Measurements from ENCODE around the gene DSC3. TPM values are rescaled to one million over a fixed set of nuclear protein-coding genes. Genes with fewer than 3 reads are reported as not detected.
A peak's percentile ranks its signal among the peaks of the same experiment; 100 is the strongest.

The DSC3 gene
- total RNA-seq, 1 donor: under 0.01 TPM

DNA sequence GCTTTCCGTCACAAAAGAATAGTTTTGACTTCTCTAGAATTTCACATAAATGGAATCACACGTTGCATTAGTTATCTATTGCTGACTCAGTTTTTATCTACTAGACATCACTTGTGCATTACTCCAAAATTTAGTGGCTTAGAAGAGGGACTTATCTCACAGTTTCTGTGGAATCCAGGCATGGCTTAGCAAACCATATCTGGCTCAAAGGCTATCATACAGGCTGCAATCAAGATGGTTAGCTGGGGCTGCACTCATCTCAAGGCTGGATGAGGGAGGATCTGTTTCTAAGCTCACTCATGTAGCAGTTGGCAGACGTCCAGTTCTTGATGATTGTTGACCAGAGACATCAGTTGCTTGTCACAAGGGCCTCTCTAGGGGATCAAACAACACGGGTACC lies 6.6 kb upstream of the DSC3 start:
- H3K4me3 ChIP-seq (ENCODE audit: insufficient read depth, low read length): no peak overlapping the region
- H2AFZ ChIP-seq (ENCODE audit: low read length): no peak overlapping the region
- no peak overlapping the region for H3K27ac ChIP-seq (ENCODE audit: low read depth, low read length)
- H4K20me1 ChIP-seq (ENCODE audit: insufficient read depth, low read length): no peaks in the 10 kb centered on the region
- no peaks in the 10 kb centered on the region for H3K9me3 ChIP-seq (ENCODE audit: low read depth, low read length)
- no peaks in the 10 kb centered on the region for H3K79me2 ChIP-seq (ENCODE audit: insufficient read depth, low read length)
- DNase-seq (ENCODE audit: insufficient read length, low spot score, missing footprints): no peak
- no peaks in the 10 kb centered on the region for H3K36me3 ChIP-seq (ENCODE audit: insufficient read depth, low read length)
- TF ChIP-seq, protein P1, sequence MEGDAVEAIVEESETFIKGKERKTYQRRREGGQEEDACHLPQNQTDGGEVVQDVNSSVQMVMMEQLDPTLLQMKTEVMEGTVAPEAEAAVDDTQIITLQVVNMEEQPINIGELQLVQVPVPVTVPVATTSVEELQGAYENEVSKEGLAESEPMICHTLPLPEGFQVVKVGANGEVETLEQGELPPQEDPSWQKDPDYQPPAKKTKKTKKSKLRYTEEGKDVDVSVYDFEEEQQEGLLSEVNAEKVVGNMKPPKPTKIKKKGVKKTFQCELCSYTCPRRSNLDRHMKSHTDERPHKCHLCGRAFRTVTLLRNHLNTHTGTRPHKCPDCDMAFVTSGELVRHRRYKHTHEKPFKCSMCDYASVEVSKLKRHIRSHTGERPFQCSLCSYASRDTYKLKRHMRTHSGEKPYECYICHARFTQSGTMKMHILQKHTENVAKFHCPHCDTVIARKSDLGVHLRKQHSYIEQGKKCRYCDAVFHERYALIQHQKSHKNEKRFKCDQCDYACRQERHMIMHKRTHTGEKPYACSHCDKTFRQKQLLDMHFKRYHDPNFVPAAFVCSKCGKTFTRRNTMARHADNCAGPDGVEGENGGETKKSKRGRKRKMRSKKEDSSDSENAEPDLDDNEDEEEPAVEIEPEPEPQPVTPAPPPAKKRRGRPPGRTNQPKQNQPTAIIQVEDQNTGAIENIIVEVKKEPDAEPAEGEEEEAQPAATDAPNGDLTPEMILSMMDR (IDR thresholded peaks at IDR 0.05; ENCODE audit: extremely low read depth, low read depth, low read length): no peak
- no peaks in the 10 kb centered on the region for H3K27me3 ChIP-seq (ENCODE audit: insufficient read depth, low read length)
- H3K4me1 ChIP-seq (ENCODE audit: insufficient read depth, low read length): no peaks in the 10 kb centered on the region
- H3K4me2 ChIP-seq (ENCODE audit: insufficient read depth, low read length): no peak overlapping the region

DNA sequence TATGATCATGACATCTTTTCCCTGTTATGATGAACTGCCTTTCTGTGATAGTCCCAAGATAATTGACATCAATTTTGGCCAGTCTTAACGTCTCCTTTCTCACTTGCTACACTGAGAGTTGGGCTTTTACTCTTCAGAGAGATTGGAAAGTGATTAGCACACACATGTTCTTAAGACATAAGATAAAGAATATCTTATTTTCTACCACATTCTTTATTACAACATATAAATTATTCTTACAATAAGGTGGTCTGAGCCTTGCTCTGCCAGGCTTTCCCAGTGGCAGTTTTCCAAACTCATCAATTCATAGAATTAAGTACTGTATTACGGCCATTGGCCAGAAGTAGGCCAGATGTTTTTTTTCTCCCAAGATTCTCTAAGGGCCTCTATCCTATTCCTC lies 5.7 kb upstream of the DSC3 start:
- DNase-seq (ENCODE audit: insufficient read length, low spot score, missing footprints): no peak
- Histone ChIP-seq H3K27ac (ENCODE audit: low read depth, low read length) (no peak overlapping the region), H3K79me2 (ENCODE audit: insufficient read depth, low read length) (no peaks in the 10 kb centered on the region), H3K4me2 (ENCODE audit: insufficient read depth, low read length) (no peak overlapping the region), H3K27me3 (ENCODE audit: insufficient read depth, low read length) (peaks cover 3% of the 10 kb centered on the region), H2AFZ (ENCODE audit: low read length) (no peak overlapping the region), H3K36me3 (ENCODE audit: insufficient read depth, low read length) (no peaks in the 10 kb centered on the region), H3K4me1 (ENCODE audit: insufficient read depth, low read length) (no peaks in the 10 kb centered on the region), H3K4me3 (ENCODE audit: insufficient read depth, low read length) (no peak overlapping the region), H3K9me3 (ENCODE audit: low read depth, low read length) (no peaks in the 10 kb centered on the region), H4K20me1 (ENCODE audit: insufficient read depth, low read length) (no peaks in the 10 kb centered on the region)
- TF ChIP-seq, protein P1 (IDR thresholded peaks at IDR 0.05; ENCODE audit: extremely low read depth, low read depth, low read length): no peak

DNA sequence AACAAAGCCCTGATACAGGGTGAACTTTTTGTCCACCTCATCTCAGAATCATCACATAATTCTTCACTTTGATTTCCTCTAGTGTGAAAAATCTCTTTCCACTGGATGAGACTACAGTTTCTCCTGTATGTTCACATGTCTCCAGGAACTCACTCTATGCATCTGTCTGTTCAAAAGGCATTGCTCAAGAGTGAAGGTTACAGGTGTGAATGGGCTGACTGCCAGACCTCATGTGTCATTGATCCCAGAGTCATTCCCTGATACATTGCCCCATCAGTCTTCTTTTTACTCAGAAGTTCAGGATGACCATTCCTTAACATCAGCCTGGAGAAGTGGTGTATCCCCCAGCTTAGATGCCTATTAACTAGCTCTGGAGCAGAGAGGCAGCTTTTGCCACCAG lies 4.4 kb upstream of the DSC3 start:
- DNase-seq (ENCODE audit: insufficient read length, low spot score, missing footprints): peak; percentile 36
- peaks cover 11% of the 10 kb centered on the region for H3K27me3 ChIP-seq (ENCODE audit: insufficient read depth, low read length)

DNA sequence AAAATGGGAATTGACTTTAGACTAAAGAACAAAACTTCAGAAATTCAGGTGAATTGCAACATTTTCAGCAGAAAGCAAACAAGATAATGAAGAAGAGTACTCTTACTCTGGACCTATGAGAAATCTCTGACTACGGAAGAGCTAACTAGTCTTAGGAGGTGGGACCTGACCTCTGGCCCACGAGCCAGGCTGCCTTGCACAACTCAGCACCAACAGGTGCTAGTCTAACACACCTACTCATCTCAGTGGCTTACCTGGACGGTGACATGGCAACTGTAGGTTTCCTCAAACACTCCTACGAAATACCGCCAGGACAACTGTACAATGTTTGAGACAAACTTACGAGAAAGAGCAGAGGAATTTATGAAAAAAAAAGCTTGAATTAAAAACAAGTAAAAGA lies 3.1 kb upstream of the DSC3 start:
- Histone ChIP-seq H3K27me3 (ENCODE audit: insufficient read depth, low read length) (peaks cover 25% of the 10 kb centered on the region), H3K4me3 (ENCODE audit: insufficient read depth, low read length) (no peak overlapping the region)

More for the DNA sequence above, 4.4 kb upstream of the DSC3 start:
- no peaks in the 10 kb centered on the region for H4K20me1 ChIP-seq (ENCODE audit: insufficient read depth, low read length)
- no peaks in the 10 kb centered on the region for H3K36me3 ChIP-seq (ENCODE audit: insufficient read depth, low read length)
- no peaks in the 10 kb centered on the region for H3K9me3 ChIP-seq (ENCODE audit: low read depth, low read length)
- no peak overlapping the region for H3K27ac ChIP-seq (ENCODE audit: low read depth, low read length)
- H2AFZ ChIP-seq (ENCODE audit: low read length): no peak overlapping the region
- H3K4me3 ChIP-seq (ENCODE audit: insufficient read depth, low read length): no peak overlapping the region
- TF ChIP-seq, protein P1 (IDR thresholded peaks at IDR 0.05; ENCODE audit: extremely low read depth, low read depth, low read length): no peak
- no peaks in the 10 kb centered on the region for H3K79me2 ChIP-seq (ENCODE audit: insufficient read depth, low read length)
- H3K4me2 ChIP-seq (ENCODE audit: insufficient read depth, low read length): no peak overlapping the region
- no peaks in the 10 kb centered on the region for H3K4me1 ChIP-seq (ENCODE audit: insufficient read depth, low read length)

More for the DNA sequence above, 3.1 kb upstream of the DSC3 start:
- no peak overlapping the region for H3K27ac ChIP-seq (ENCODE audit: low read depth, low read length)
- no peaks in the 10 kb centered on the region for H3K4me1 ChIP-seq (ENCODE audit: insufficient read depth, low read length)
- TF ChIP-seq, protein P1 (IDR thresholded peaks at IDR 0.05; ENCODE audit: extremely low read depth, low read depth, low read length): no peak
- DNase-seq (ENCODE audit: insufficient read length, low spot score, missing footprints): no peak
- no peaks in the 10 kb centered on the region for H3K36me3 ChIP-seq (ENCODE audit: insufficient read depth, low read length)
- H3K4me2 ChIP-seq (ENCODE audit: insufficient read depth, low read length): no peak overlapping the region
- H3K9me3 ChIP-seq (ENCODE audit: low read depth, low read length): no peaks in the 10 kb centered on the region
- H2AFZ ChIP-seq (ENCODE audit: low read length): no peak overlapping the region
- no peaks in the 10 kb centered on the region for H4K20me1 ChIP-seq (ENCODE audit: insufficient read depth, low read length)
- no peaks in the 10 kb centered on the region for H3K79me2 ChIP-seq (ENCODE audit: insufficient read depth, low read length)

All from osteoblast (primary cell).